H9 (cell line): ENCODE results near the gene ITGA4. TPM values are rescaled to one million over a fixed set of nuclear protein-coding genes. Genes with fewer than 3 reads are reported as not detected.

Source experiments
- DNase-seq: peaks from one replicate; pipeline ENCODE4 v3.0.0-alpha.2; 2017
- H2AFZ ChIP-seq: one replicate; pipeline ENCODE4 v1.6.1; 2013; ENCODE audit warnings: mild to moderate bottlenecking, low read length, control low read depth, moderate library complexity
- H2AK5ac ChIP-seq: 2 replicates; pipeline ENCODE4 v1.6.1; 2013; ENCODE audit warnings: low read length, control low read depth, mixed read lengths; ENCODE audit not compliant: insufficient read length
- H2BK120ac ChIP-seq: one replicate; pipeline ENCODE4 v1.6.1; 2013; ENCODE audit warnings: low read depth, mild to moderate bottlenecking, low read length, control low read depth, inconsistent platforms; ENCODE audit not compliant: poor library complexity, severe bottlenecking
- H2BK12ac ChIP-seq: 2 replicates; pipeline ENCODE4 v1.6.1; 2013; ENCODE audit warnings: low read length, control low read depth, mixed read lengths, low read depth; ENCODE audit not compliant: insufficient read length
- H2BK15ac ChIP-seq: 2 replicates; pipeline ENCODE4 v1.6.1; 2013; ENCODE audit warnings: low read depth, low read length, control low read depth
- H2BK20ac ChIP-seq: one replicate; pipeline ENCODE4 v1.6.1; 2013; ENCODE audit warnings: low read depth, mild to moderate bottlenecking, low read length, control low read depth, inconsistent platforms; ENCODE audit not compliant: poor library complexity, severe bottlenecking
- H2BK5ac ChIP-seq: 2 replicates; pipeline ENCODE4 v1.6.1; 2013; ENCODE audit warnings: low read length, control low read depth, mixed read lengths; ENCODE audit not compliant: insufficient read length
- H3K14ac ChIP-seq: 2 replicates; pipeline ENCODE4 v1.6.1; 2013; ENCODE audit warnings: low read length, control low read depth; ENCODE audit not compliant: insufficient read depth
- H3K18ac ChIP-seq: 2 replicates; pipeline ENCODE4 v1.6.1; 2013; ENCODE audit warnings: low read depth, mild to moderate bottlenecking, mixed read lengths, low read length, control low read depth; ENCODE audit not compliant: insufficient read length
- H3K23ac ChIP-seq: 2 replicates; pipeline ENCODE4 v1.6.1; 2013; ENCODE audit warnings: low read length, control low read depth, mixed read lengths, low read depth; ENCODE audit not compliant: insufficient read length
- H3K23me2 ChIP-seq: 2 replicates; pipeline ENCODE4 v1.6.1; 2013; ENCODE audit warnings: low read depth, mild to moderate bottlenecking, mixed read lengths, low read length, control low read depth; ENCODE audit not compliant: insufficient read length, poor library complexity, severe bottlenecking
- H3K27ac ChIP-seq: 2 replicates; pipeline ENCODE4 v1.5.1; 2013; ENCODE audit warnings: low read length, control low read depth, mixed read lengths, low read depth; ENCODE audit not compliant: insufficient read length
- H3K27me3 ChIP-seq: 2 replicates; pipeline ENCODE4 v1.6.1; 2013; ENCODE audit warnings: low read length, control low read depth, inconsistent platforms; ENCODE audit not compliant: insufficient read depth
- H3K4ac ChIP-seq: 2 replicates; pipeline ENCODE4 v1.6.1; 2013; ENCODE audit warnings: low read depth, mild to moderate bottlenecking, control low read depth, inconsistent platforms, low read length, moderate library complexity
- H3K4me1 ChIP-seq: 2 replicates; pipeline ENCODE4 v1.6.1; 2013; ENCODE audit warnings: low read length, control low read depth, inconsistent platforms; ENCODE audit not compliant: insufficient read depth
- H3K4me2 ChIP-seq: 2 replicates; pipeline ENCODE4 v1.6.1; 2013; ENCODE audit warnings: low read length, control low read depth, mixed read lengths; ENCODE audit not compliant: insufficient read length, insufficient read depth
- H3K56ac ChIP-seq: 2 replicates; pipeline ENCODE4 v1.6.1; 2013; ENCODE audit warnings: low read depth, mild to moderate bottlenecking, mixed read lengths, low read length, control low read depth; ENCODE audit not compliant: insufficient read length
- H3K79me1 ChIP-seq: 2 replicates; pipeline ENCODE4 v1.6.1; 2013; ENCODE audit warnings: low read depth, mild to moderate bottlenecking, moderate library complexity, low read length, control low read depth, inconsistent platforms; ENCODE audit not compliant: insufficient read depth, poor library complexity, severe bottlenecking
- H3K79me2 ChIP-seq: 2 replicates; pipeline ENCODE4 v1.6.1; 2013; ENCODE audit warnings: low read length, control low read depth, inconsistent platforms; ENCODE audit not compliant: insufficient read depth
- H3K9ac ChIP-seq: 2 replicates; pipeline ENCODE4 v1.6.1; 2013; ENCODE audit warnings: low read length, control low read depth, mixed read lengths; ENCODE audit not compliant: insufficient read length; ENCODE audit errors: extremely low read depth
- H3K9me3 ChIP-seq: one replicate; pipeline ENCODE4 v1.6.1; 2013; ENCODE audit warnings: low read depth, low read length, inconsistent platforms; ENCODE audit not compliant: control insufficient read depth
- H3T11ph ChIP-seq: one replicate; pipeline ENCODE4 v1.6.1; 2013; ENCODE audit warnings: mild to moderate bottlenecking, low read length, control low read depth, inconsistent platforms
- H4K20me1 ChIP-seq: one replicate; pipeline ENCODE4 v1.6.1; 2013; ENCODE audit not compliant: control insufficient read depth, insufficient read length, insufficient read depth
- H4K5ac ChIP-seq: 2 replicates; pipeline ENCODE4 v1.6.1; 2013; ENCODE audit warnings: low read depth, mild to moderate bottlenecking, mixed read lengths, low read length, control low read depth; ENCODE audit not compliant: insufficient read length
- H4K8ac ChIP-seq: replicated peaks from 2 replicates; pipeline ENCODE4 v1.6.1; 2013; ENCODE audit warnings: low read length, control low read depth, mixed read lengths, low read depth; ENCODE audit not compliant: insufficient read length
- H4K91ac ChIP-seq: 2 replicates; pipeline ENCODE4 v1.6.1; 2013; ENCODE audit warnings: low read depth, mild to moderate bottlenecking, moderate library complexity, mixed read lengths, low read length, control low read depth; ENCODE audit not compliant: insufficient read length
- H3K27ac Mint-ChIP-seq, 3 experiments: 2 replicates in 2 of 3; 3 replicates in 1 of 3; pipeline ENCODE4 v1.8.0; 2020 to 2021; ENCODE audit warnings: mixed read lengths in 3 of 3, mild to moderate bottlenecking in 1 of 3, moderate library complexity in 1 of 3
- H3K27me3 Mint-ChIP-seq: 2 replicates; pipeline ENCODE4 v1.8.0; 2021; ENCODE audit warnings: low read depth, mild to moderate bottlenecking, moderate library complexity, mixed read lengths
- H3K36me3 Mint-ChIP-seq, 3 experiments: 2 replicates in 2 of 3; 3 replicates in 1 of 3; pipeline ENCODE4 v1.8.0; 2020 to 2021; ENCODE audit warnings: low read depth in 3 of 3, mixed read lengths in 3 of 3; ENCODE audit not compliant: insufficient read depth in 1 of 3
- H3K4me1 Mint-ChIP-seq, 2 experiments: 2 replicates each; pipeline ENCODE4 v1.8.0; 2020; ENCODE audit warnings: mixed read lengths in 2 of 2
- H3K4me3 Mint-ChIP-seq, 2 experiments: 2 replicates in 1 of 2; 3 replicates in 1 of 2; pipeline ENCODE4 v1.8.0; 2020 to 2021; ENCODE audit warnings: mild to moderate bottlenecking in 2 of 2, mixed read lengths in 2 of 2, moderate library complexity in 1 of 2
- H3K9me3 Mint-ChIP-seq, 2 experiments: 2 replicates in 1 of 2; 3 replicates in 1 of 2; pipeline ENCODE4 v1.8.0; 2020; ENCODE audit warnings: mild to moderate bottlenecking in 2 of 2, mixed read lengths in 2 of 2, moderate library complexity in 1 of 2
- CTCF ChIP-seq: fragments of 200-600 bp; sonication (generic); conservative IDR thresholded peaks from 3 replicates; pipeline ENCODE4 v1.8.0; 2021; ENCODE audit warnings: antibody characterized with exemption, mild to moderate bottlenecking
- WGBS: extraction: QIAGEN DNeasy Blood & Tissue Kit; methylation state at CpG from one replicate; pipeline ENCODE4 v1.1.7; 2013; ENCODE audit warnings: missing lambda C conversion rate, low lambda C conversion rate, mixed read lengths; ENCODE audit not compliant: insufficient read length; ENCODE audit errors: extremely low coverage; 5-methylcytosine and 5-hydroxymethylcytosine counted together
- total RNA-seq: library from RNA; stranded (reverse); gene quantifications from 2 replicates; pipeline ENCODE4 v1.2.1, GENCODE V29; 2021

The ITGA4 gene
- total RNA-seq, 1 experiment from 2014 or later: 1.3 TPM

GRCh38 chr2:181463588-181463987, 6.4 kb downstream of the ITGA4 start:
- H3T11ph ChIP-seq: no peak overlapping the region
- Mint-ChIP-seq H3K9me3 (no peaks in the 10 kb centered on the region), H3K27ac (no peak overlapping the region), H3K27me3 (peaks cover 40% of the 10 kb centered on the region), H3K4me1 (peaks cover 4 to 9% of the 10 kb centered on the region in 2 experiments), H3K4me3 (no peak overlapping the region), H3K36me3 (no peaks in the 10 kb centered on the region)
- no peak overlapping the region for H3K23ac ChIP-seq
- H2BK15ac ChIP-seq: no peak overlapping the region
- no peaks in the 10 kb centered on the region for H3K9me3 ChIP-seq
- no peaks in the 10 kb centered on the region for H4K20me1 ChIP-seq
- no peak overlapping the region for H3K4me2 ChIP-seq
- TF ChIP-seq CTCF: no peak
- no peak overlapping the region for H4K5ac ChIP-seq
- no peak overlapping the region for H2BK12ac ChIP-seq
- no peak overlapping the region for H2BK20ac ChIP-seq
- no peaks in the 10 kb centered on the region for H3K79me2 ChIP-seq
- H3K79me1 ChIP-seq: no peaks in the 10 kb centered on the region
- H3K27ac ChIP-seq: no peak overlapping the region
- H3K56ac ChIP-seq: no peak overlapping the region
- H2AK5ac ChIP-seq: no peak overlapping the region
- H2BK5ac ChIP-seq: no peak overlapping the region
- no peak overlapping the region for H3K9ac ChIP-seq
- no peaks in the 10 kb centered on the region for H3K23me2 ChIP-seq
- no peak overlapping the region for H4K8ac ChIP-seq
- H2AFZ ChIP-seq: no peak overlapping the region
- H3K18ac ChIP-seq: no peak overlapping the region
- WGBS: no CpG with 5 or more reads among the region's 3 CpGs
- H3K4ac ChIP-seq: no peak overlapping the region
- no peak overlapping the region for H2BK120ac ChIP-seq
- H4K91ac ChIP-seq: no peak overlapping the region
- H3K4me1 ChIP-seq: no peaks in the 10 kb centered on the region
- no peak for DNase-seq
- H3K14ac ChIP-seq: no peak overlapping the region
- peaks cover 3% of the 10 kb centered on the region; the same call in 1 of the 2 replicates for H3K27me3 ChIP-seq
